WERI-Rb-1 (cell line): ENCODE measurements around the gene FSTL1.

ENCODE experiments used
- DNase-seq: peaks from one replicate; pipeline ENCODE4 v3.0.0-alpha.2; 2020
- H3K27ac ChIP-seq: fragments of 250-450 bp; sonication (Bioruptor Pico); 2 replicates; pipeline ENCODE4 v1.5.1; 2020; ENCODE audit warnings: mild to moderate bottlenecking, moderate library complexity
- H3K27me3 ChIP-seq: fragments of 250-450 bp; sonication (Bioruptor Pico); 2 replicates; pipeline ENCODE4 v1.5.1; 2021; ENCODE audit warnings: mild to moderate bottlenecking, low read depth, moderate library complexity; ENCODE audit not compliant: insufficient read depth, severe bottlenecking
- H3K36me3 ChIP-seq: fragments of 250-450 bp; sonication (Bioruptor Pico); 2 replicates; pipeline ENCODE4 v1.5.1; 2020; ENCODE audit warnings: mild to moderate bottlenecking, moderate library complexity
- H3K4me3 ChIP-seq: 2 replicates; pipeline ENCODE4 v1.5.1; 2011; ENCODE audit warnings: low read depth, mild to moderate bottlenecking, control low read depth, low read length
- H3K9me3 ChIP-seq: fragments of 250-450 bp; sonication (Bioruptor Pico); 2 replicates; pipeline ENCODE4 v1.5.1; 2021; ENCODE audit warnings: mild to moderate bottlenecking, moderate library complexity; ENCODE audit not compliant: severe bottlenecking
- TF ChIP-seq, protein P1 (sequence below): IDR thresholded peaks from 2 replicates; pipeline ENCODE4 v1.5.1; 2011; ENCODE audit warnings: low read depth, mild to moderate bottlenecking, control low read depth, inconsistent platforms, low read length

Gene FSTL1

DNA sequence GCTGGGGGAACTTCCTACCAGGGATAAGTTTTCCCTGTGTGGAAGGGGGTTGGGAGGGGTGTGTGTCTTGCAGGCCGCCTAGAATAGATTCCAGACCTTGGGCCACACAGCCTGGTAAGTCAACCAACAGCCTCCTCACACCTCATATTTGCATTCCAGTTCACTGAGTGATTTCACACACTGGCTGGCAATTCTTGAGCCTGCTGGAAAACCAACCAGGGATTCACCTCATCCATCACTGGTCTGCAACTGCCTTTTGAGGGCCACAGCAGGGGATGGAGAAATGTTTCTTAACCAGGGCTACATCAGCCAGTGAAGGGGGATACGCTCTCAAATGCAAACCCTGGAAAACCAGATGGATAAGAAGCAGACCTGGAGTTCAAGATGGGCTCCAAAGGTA is 2.0 kb downstream of the FSTL1 start:
- H3K27me3 ChIP-seq: no peaks in the 10 kb centered on the region
- peak overlapping the region; percentile 70 for H3K4me3 ChIP-seq
- TF ChIP-seq, protein P1, sequence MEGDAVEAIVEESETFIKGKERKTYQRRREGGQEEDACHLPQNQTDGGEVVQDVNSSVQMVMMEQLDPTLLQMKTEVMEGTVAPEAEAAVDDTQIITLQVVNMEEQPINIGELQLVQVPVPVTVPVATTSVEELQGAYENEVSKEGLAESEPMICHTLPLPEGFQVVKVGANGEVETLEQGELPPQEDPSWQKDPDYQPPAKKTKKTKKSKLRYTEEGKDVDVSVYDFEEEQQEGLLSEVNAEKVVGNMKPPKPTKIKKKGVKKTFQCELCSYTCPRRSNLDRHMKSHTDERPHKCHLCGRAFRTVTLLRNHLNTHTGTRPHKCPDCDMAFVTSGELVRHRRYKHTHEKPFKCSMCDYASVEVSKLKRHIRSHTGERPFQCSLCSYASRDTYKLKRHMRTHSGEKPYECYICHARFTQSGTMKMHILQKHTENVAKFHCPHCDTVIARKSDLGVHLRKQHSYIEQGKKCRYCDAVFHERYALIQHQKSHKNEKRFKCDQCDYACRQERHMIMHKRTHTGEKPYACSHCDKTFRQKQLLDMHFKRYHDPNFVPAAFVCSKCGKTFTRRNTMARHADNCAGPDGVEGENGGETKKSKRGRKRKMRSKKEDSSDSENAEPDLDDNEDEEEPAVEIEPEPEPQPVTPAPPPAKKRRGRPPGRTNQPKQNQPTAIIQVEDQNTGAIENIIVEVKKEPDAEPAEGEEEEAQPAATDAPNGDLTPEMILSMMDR: no peak
- peak overlapping the region; percentile 26; the same call in 1 of the 2 replicates for H3K27ac ChIP-seq
- no peaks in the 10 kb centered on the region for H3K9me3 ChIP-seq
- H3K36me3 ChIP-seq: peaks cover 18% of the 10 kb centered on the region
- no peak for DNase-seq

DNA sequence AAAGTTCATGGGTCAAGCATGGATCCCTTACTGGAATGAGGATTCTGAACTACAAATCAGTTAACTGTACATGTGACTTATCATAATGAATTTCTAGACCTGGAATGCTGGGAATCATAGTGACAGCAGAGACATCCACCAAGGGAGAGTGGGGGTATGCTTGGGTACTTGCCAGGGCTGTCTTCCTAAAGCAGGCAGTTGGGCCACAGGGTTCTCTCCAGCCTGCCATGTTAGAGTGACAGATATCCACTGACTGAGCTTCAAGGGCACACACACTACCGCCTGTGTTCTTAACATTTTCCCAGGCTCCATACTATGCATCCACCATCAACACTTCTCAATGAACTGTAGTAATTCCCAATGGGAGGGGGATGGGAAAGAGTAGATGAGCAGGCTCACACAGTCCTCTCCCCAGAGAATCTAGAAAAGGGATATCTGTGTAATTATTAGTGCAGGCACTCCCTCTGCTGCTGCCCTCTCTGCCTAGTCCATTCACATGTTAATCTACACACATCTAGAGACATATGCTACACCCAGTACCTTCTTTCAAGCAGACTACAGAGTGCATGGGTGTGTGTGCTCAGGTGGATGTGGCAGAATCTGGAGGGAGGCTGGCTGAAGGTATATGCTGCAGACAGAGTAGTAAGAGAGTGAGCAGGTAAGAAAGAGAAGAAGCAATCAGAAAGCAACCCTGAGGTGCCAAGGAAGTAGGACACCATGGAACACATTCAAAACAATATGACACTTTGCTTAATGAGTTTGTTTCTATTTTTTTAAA is 3.7 kb downstream of the FSTL1 start:
- TF ChIP-seq, protein P1: no peak
- DNase-seq: no peak

DNA sequence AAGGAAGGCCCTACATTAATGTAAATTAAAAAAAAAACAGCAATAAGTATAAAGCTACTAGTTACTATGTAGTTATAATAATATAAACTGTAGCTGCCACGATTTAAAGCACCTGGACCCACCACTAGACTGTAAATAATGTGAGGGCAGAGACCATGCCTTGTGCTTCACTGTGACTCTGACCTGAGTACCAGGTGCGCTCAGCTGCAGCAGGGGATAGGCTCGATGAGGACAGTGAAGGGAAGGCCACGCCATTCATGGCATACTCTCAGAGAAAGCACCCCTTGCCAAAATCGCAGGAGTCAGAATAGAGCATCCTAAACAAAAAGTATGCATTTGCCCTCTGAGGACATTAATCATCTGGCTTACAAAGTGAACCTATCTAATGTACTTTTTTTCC is 5.1 kb downstream of the FSTL1 start:
- H3K27ac ChIP-seq: peak overlapping the region; percentile 48
- TF ChIP-seq, protein P1: no peak
- peaks cover 31% of the 10 kb centered on the region for H3K36me3 ChIP-seq
- H3K27me3 ChIP-seq: no peaks in the 10 kb centered on the region
- no peak for DNase-seq
- no peaks in the 10 kb centered on the region for H3K9me3 ChIP-seq
- H3K4me3 ChIP-seq: no peak overlapping the region

More for the DNA sequence above, 3.7 kb downstream of the FSTL1 start:
- Histone ChIP-seq H3K36me3 (peaks cover 18% of the 10 kb centered on the region), H3K4me3 (no peak overlapping the region), H3K27me3 (no peaks in the 10 kb centered on the region), H3K27ac (peak overlapping the region; percentile 48), H3K9me3 (no peaks in the 10 kb centered on the region)

DNA sequence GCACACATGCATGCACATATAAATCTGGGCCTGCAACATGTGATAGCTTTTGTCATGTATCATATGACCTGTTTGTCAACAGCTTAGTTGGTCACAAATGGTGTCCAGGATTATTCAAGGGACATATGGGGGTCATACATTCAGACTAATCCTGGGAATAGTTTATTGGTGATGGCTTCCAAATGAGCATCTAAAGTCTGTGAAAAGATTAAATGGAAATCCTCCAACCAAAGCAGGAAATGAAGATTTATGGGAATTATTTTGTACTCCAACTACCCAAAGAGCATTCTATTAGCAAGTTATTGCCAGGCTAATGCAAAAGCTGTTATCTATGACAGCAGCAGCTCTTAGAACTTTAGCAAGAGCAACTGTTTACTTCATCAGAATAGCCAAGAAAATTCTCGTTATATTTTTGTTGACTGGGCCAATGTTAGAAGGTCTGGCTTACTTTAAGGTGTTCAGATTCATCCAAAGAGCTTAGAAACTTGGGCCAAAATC is 7.1 kb downstream of the FSTL1 start:
- Histone ChIP-seq H3K36me3 (peaks cover 31% of the 10 kb centered on the region), H3K27ac (peak overlapping the region; percentile 75)

DNA sequence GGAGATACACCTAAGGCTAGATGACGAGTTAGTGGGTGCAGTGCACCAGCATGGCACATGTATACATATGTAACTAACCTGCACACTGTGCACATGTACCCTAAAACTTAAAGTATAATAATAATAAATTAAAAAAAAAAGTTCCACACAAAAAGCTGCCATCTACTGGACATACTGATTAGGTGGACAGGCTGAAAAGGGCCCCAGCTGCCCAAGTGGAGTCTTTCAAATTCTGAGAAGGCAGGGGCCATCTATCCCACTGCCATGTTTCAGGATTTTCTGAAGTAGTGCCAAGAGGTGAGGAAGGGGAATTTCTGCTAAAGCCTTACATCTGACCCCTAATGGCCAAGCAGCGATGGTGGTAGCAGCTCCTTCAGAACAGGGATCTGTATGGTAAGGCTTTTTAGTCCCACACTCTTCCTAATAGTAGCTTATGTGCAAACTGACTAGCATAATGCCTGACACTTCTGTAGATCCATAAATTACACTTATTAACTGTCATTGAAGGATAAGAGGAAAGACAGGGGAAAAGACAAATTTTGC is 7.7 kb downstream of the FSTL1 start:
- peak; percentile 43 for DNase-seq
- no peaks in the 10 kb centered on the region for H3K9me3 ChIP-seq
- H3K36me3 ChIP-seq: peaks cover 35% of the 10 kb centered on the region
- TF ChIP-seq, protein P1: peak; percentile 46; the same call in 1 of the 2 replicates
- peak overlapping the region; percentile 75 for H3K27ac ChIP-seq
- H3K27me3 ChIP-seq: no peaks in the 10 kb centered on the region
- no peak overlapping the region for H3K4me3 ChIP-seq

More for the DNA sequence above, 7.1 kb downstream of the FSTL1 start:
- no peaks in the 10 kb centered on the region for H3K27me3 ChIP-seq
- H3K9me3 ChIP-seq: no peaks in the 10 kb centered on the region
- no peak overlapping the region for H3K4me3 ChIP-seq
- DNase-seq: peak; percentile 24
- TF ChIP-seq, protein P1: no peak
